GOT3 (cell line): ENCODE measurements around the gene NCK1.
"Not testable (repeated sequence)": the region's sequence is repeated elsewhere in the genome, so short reads cannot be mapped to it uniquely, and the experiment has no call there.

Experiments
- DNase-seq: peaks from one replicate; lab custom pipeline; 2025; ENCODE audit warnings: mixed read lengths; lab: John Stamatoyannopoulos, UW

NCK1 gene

GRCh38 chr3:136862617-136863322, 762 bp downstream of the NCK1 start:
- DNase-seq: no peak

- DNase-seq: no peak
Observed at GRCh38 chr3:136869282-136869681, 7.3 kb downstream of the NCK1 start.

- DNase-seq: not testable (repeated sequence)
Observed at GRCh38 chr3:136872258-136872657, 10.2 kb downstream of the NCK1 start.

GRCh38 chr3:136879510-136879909, 17.5 kb downstream of the NCK1 start:
- not testable (repeated sequence) for DNase-seq

GRCh38 chr3:136882571-136882970, 20.6 kb downstream of the NCK1 start:
- no peak for DNase-seq

- DNase-seq: no peak
Observed at GRCh38 chr3:136883967-136884720, 22.1 kb downstream of the NCK1 start.

- no peak for DNase-seq
Observed at GRCh38 chr3:136885357-136886213, 23.6 kb downstream of the NCK1 start.

- DNase-seq: no peak
Observed at GRCh38 chr3:136889947-136890346, 27.9 kb downstream of the NCK1 start.

- no peak for DNase-seq
Observed at GRCh38 chr3:136891934-136892855, 30.2 kb downstream of the NCK1 start.

GRCh38 chr3:136893848-136894443, 31.9 kb downstream of the NCK1 start:
- no peak for DNase-seq

- not testable (repeated sequence) for DNase-seq
Observed at GRCh38 chr3:136897171-136897570, 35.2 kb downstream of the NCK1 start.

- no peak for DNase-seq
Observed at GRCh38 chr3:136898549-136898948, 36.5 kb downstream of the NCK1 start.

- DNase-seq: no peak
Observed at GRCh38 chr3:136898954-136899353, 36.9 kb downstream of the NCK1 start.

GRCh38 chr3:136899622-136900158, 37.7 kb downstream of the NCK1 start:
- DNase-seq: no peak

- not testable (repeated sequence) for DNase-seq
Observed at GRCh38 chr3:136900694-136901093, 38.7 kb downstream of the NCK1 start.

- no peak for DNase-seq
Observed at GRCh38 chr3:136901391-136901790, 39.4 kb downstream of the NCK1 start.

- DNase-seq: not testable (repeated sequence)
Observed at GRCh38 chr3:136902530-136902929, 40.5 kb downstream of the NCK1 start.

GRCh38 chr3:136903899-136904298, 41.9 kb downstream of the NCK1 start:
- no peak for DNase-seq

- DNase-seq: no peak
Observed at GRCh38 chr3:136904746-136905145, 42.7 kb downstream of the NCK1 start.

- no peak for DNase-seq
Observed at GRCh38 chr3:136905549-136905948, 43.5 kb downstream of the NCK1 start.

GRCh38 chr3:136906725-136907124, 44.7 kb downstream of the NCK1 start:
- DNase-seq: no peak
